ENCODE measurements around the gene KIF12.

Gene KIF12

DNA sequence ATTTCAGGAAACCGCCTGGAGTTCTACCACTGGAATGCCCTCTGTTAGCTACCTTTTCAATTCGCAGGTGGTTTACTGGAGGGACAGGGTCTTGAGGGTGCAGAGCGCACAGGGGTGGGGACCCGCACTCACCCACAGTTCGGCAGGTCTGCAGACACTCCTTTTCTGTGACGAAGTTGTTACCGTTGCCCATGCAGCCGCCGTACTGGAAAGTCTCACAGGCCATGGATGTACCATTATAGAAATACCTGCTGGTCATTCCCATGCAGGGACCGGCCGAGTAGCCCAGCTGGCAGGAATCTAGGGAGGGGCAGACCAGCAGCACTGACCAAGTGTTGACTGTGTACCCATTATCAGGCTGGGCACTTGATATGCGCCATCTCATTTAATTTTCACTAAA lies 37.8 kb downstream of the KIF12 start:
- in situ Hi-C loops (cut with HindIII; ENCODE audit: low pct_ligation_motif_present, low sequenced_read_pairs), result no loop called here
- Histone ChIP-seq H3K27me3 (replicated peaks) (peaks cover 2% of the 10 kb centered on the region), H3K27ac (no peak overlapping the region), H3K4me3 (ENCODE audit: low read depth, low read length) (no peak overlapping the region), H3K36me3 (replicated peaks) (no peaks in the 10 kb centered on the region)
- DNase-seq, result no peak
- TF ChIP-seq, protein P1, sequence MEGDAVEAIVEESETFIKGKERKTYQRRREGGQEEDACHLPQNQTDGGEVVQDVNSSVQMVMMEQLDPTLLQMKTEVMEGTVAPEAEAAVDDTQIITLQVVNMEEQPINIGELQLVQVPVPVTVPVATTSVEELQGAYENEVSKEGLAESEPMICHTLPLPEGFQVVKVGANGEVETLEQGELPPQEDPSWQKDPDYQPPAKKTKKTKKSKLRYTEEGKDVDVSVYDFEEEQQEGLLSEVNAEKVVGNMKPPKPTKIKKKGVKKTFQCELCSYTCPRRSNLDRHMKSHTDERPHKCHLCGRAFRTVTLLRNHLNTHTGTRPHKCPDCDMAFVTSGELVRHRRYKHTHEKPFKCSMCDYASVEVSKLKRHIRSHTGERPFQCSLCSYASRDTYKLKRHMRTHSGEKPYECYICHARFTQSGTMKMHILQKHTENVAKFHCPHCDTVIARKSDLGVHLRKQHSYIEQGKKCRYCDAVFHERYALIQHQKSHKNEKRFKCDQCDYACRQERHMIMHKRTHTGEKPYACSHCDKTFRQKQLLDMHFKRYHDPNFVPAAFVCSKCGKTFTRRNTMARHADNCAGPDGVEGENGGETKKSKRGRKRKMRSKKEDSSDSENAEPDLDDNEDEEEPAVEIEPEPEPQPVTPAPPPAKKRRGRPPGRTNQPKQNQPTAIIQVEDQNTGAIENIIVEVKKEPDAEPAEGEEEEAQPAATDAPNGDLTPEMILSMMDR (IDR thresholded peaks at IDR 0.05; ENCODE audit: low read depth, low read length, missing control alignments), result no peak

DNA sequence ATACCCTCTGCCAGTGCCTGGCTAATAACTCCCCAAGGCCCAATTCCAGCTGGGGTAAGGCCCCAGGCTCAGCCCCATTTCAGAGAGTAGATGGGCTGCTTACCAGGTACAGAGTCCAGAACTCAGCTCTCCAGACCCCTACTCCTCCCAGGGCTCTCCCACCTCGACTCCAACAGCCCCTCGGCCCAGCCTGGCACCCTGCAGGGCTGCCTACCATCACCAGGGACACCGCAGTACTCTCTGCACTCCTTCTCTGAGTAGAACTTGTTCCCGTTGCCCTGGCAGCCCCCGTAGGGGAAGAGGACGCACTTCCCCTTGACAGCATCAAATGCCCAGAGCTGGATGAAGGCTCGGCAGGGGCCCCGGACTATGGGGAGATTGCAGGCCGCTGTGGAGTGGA lies 38.4 kb downstream of the KIF12 start:
- TF ChIP-seq, protein P1 (IDR thresholded peaks at IDR 0.05; ENCODE audit: low read depth, low read length, missing control alignments), result no peak
- peaks cover 2% of the 10 kb centered on the region for H3K27me3 ChIP-seq (replicated peaks)
- H3K4me3 ChIP-seq (ENCODE audit: low read depth, low read length), result no peak overlapping the region
- in situ Hi-C loops (cut with HindIII; ENCODE audit: low pct_ligation_motif_present, low sequenced_read_pairs), result no loop called here
- H3K36me3 ChIP-seq (replicated peaks), result no peaks in the 10 kb centered on the region
- H3K27ac ChIP-seq, result no peak overlapping the region
- DNase-seq, result no peak

DNA sequence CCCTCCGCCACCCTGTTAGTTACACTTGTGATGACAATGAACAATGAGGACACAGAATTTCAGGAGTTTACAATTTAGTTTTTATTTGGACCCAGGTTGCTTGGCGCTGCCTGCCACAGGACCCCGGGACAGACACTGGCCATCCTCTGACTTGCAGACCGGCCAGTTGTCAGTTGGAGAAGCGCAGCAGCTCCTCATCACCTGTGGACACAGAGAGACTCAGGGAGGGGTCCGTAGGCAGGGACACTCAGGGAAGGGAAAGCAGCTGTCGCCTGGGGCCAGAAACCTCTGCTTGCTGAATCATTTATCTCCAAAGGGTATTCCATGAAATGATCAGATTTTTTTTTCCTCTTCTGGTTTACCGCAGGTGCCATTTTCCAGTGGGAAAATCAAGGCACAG lies 39.0 kb downstream of the KIF12 start:
- Histone ChIP-seq H3K36me3 (replicated peaks) (no peaks in the 10 kb centered on the region), H3K4me3 (ENCODE audit: low read depth, low read length) (no peak overlapping the region), H3K27me3 (replicated peaks) (peaks cover 2% of the 10 kb centered on the region), H3K27ac (no peak overlapping the region)
- DNase-seq, result no peak
- TF ChIP-seq, protein P1 (IDR thresholded peaks at IDR 0.05; ENCODE audit: low read depth, low read length, missing control alignments), result no peak
- in situ Hi-C loops (cut with HindIII; ENCODE audit: low pct_ligation_motif_present, low sequenced_read_pairs), result no loop called here

DNA sequence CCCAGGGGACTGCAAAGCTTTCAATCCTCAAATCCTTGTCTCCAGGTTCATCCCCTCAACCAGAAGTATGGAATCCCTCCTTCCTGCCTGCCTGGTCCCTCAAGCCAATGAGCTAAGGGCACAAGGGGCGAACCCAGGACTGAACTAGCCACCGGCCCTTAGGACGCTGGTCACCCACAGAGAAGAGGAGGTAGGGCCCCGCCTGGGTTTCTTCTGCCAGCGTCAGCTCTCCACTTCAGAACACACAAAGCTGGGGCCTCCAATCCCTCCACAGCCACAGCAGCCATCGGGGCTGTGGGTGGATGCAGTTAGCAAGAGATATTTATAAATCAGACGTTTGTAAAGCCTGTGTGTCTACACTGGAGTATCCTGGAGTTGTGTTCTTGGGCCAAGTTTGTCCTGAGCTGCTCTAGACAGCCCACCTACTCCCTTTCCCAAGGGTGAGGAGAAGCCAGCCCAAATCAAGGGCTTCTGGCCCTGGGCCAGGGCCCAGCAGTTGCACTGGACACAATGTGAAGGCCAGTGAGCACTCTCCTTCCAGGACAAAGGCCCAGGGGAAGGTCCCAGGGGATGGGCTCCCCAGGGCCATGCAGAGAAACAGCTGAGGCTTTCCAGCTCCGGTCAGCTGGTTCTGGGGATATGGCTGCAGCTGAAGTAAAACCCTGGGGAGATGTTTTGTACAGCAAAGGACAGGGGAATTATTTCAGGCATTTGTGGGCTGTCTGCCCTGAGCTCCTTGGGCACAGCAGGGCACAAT lies 39.9 kb downstream of the KIF12 start:
- H3K27me3 ChIP-seq (replicated peaks), result peaks cover 2% of the 10 kb centered on the region
- no peak for DNase-seq
- TF ChIP-seq, protein P1 (IDR thresholded peaks at IDR 0.05; ENCODE audit: low read depth, low read length, missing control alignments), result no peak
- H3K36me3 ChIP-seq (replicated peaks), result no peaks in the 10 kb centered on the region
- H3K4me3 ChIP-seq (ENCODE audit: low read depth, low read length), result no peak overlapping the region
- in situ Hi-C loops (cut with HindIII; ENCODE audit: low pct_ligation_motif_present, low sequenced_read_pairs), result no loop called here
- H3K27ac ChIP-seq, result no peak overlapping the region

DNA sequence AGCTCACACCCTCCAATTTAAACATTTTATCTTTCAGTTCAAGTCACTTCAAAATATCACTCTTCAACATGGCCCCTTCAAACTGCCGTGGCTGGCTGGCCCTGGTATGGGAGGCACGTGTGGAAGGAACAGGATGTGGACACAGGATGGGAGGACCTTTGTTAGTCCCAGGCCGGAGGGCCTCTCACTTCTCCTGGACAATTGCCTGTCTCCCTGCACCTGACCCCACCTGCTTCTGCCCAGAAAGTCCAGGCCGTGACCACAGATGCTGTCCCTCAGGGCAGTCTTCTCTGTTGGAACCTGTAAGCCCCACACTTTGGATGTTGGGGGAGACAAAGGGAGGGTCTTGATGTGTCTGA lies 40.4 kb downstream of the KIF12 start:
- no peak overlapping the region for H3K4me3 ChIP-seq (ENCODE audit: low read depth, low read length)
- H3K27me3 ChIP-seq (replicated peaks), result no peaks in the 10 kb centered on the region
- no peaks in the 10 kb centered on the region for H3K36me3 ChIP-seq (replicated peaks)
- TF ChIP-seq, protein P1 (IDR thresholded peaks at IDR 0.05; ENCODE audit: low read depth, low read length, missing control alignments), result no peak
- no peak overlapping the region for H3K27ac ChIP-seq
- in situ Hi-C loops (cut with HindIII; ENCODE audit: low pct_ligation_motif_present, low sequenced_read_pairs), result no loop called here
- DNase-seq, result no peak

Measured in brain microvascular endothelial cell (primary cell).